Kidney (tissue), 14 donors: ENCODE results near the gene ADAM33. TPM values are rescaled to one million over a fixed set of nuclear protein-coding genes. Genes with fewer than 3 reads are reported as not detected.

Experiments
- DNase-seq, 5 donors: peaks; one replicate each; pipeline ENCODE4 v3.0.0-alpha.2; 2013 to 2020
- FAIRE-seq: peaks from 2 replicates; lab custom pipeline; 2012; peaks lifted over from hg19 to GRCh38; lab: Jason Lieb, UNC
- H3K27ac ChIP-seq, 2 donors: one replicate each; pipeline ENCODE4 v1.7.0; 2013; ENCODE audit warnings: low read depth in 2 of 2, low read length in 2 of 2, inconsistent platforms in 1 of 2
- H3K27me3 ChIP-seq: one replicate; pipeline ENCODE4 v1.7.1; 2013; ENCODE audit warnings: low read length, inconsistent platforms; ENCODE audit not compliant: control insufficient read depth, insufficient read depth
- H3K36me3 ChIP-seq, 3 donors: one replicate each; pipeline versions ENCODE4 v1.7.0 to v1.7.1; 2013; ENCODE audit warnings: low read length in 3 of 3, control low read depth in 1 of 3, inconsistent platforms in 1 of 3; ENCODE audit not compliant: insufficient read depth in 3 of 3, control insufficient read depth in 2 of 3
- H3K4me1 ChIP-seq, 3 donors: one replicate each; pipeline versions ENCODE4 v1.7.0 to v1.7.1; 2013; ENCODE audit warnings: low read length in 3 of 3, inconsistent platforms in 1 of 3, low read depth in 1 of 3; ENCODE audit not compliant: control insufficient read depth in 2 of 3, insufficient read depth in 2 of 3
- H3K4me3 ChIP-seq, 3 donors: one replicate each; pipeline versions ENCODE4 v1.7.0 to v1.8.1; 2013; ENCODE audit warnings: low read length in 3 of 3, control low read depth in 1 of 3, inconsistent platforms in 1 of 3
- H3K9ac ChIP-seq, 3 donors: one replicate each; pipeline versions ENCODE4 v1.7.0 to v1.7.1; 2013; ENCODE audit warnings: low read length in 3 of 3, control low read depth in 1 of 3, inconsistent platforms in 1 of 3
- H3K9me3 ChIP-seq, 3 donors: one replicate each; pipeline versions ENCODE4 v1.7.0 to v1.7.1; 2013; ENCODE audit warnings: low read length in 3 of 3, control low read depth in 1 of 3, inconsistent platforms in 1 of 3; ENCODE audit not compliant: control insufficient read depth in 2 of 3, insufficient read depth in 1 of 3
- intact Hi-C: fragments of 100-400 bp; cut with DNase I; formaldehyde crosslinking; loops from one replicate; pipeline ENCODE4 v1.11.1; 2022
- polyA plus RNA-seq: library from polyadenylated mRNA; stranded (reverse); fragments of 350-450 nt; fragmentation: Illumina TruSeq; extraction: RNeasy Lipid Tissue Mini Kit (QIAGEN cat#74804); gene quantifications from one replicate; pipeline ENCODE4 v1.2.3, GENCODE V29; 2014; ENCODE audit warnings: low read depth, low replicate concordance; ENCODE audit not compliant: insufficient read depth
- total RNA-seq: library from RNA; stranded (reverse); fragmentation: NEBNext Ultra II Directional; extraction: Animal tissue kit (Norgen Biotek cat#: 25700); gene quantifications from one replicate; pipeline ENCODE4 v1.2.1, GENCODE V29; 2021
- TF ChIP-seq, protein P1 (sequence below): IDR thresholded peaks from 3 replicates; pipeline ENCODE4 v1.5.1; 2012; ENCODE audit warnings: mild to moderate bottlenecking, moderate library complexity, borderline replicate concordance; ENCODE audit not compliant: insufficient read depth; ENCODE audit errors: extremely low read depth
- donor health status: control.
- donor health status: control.
- donor health status: control.
- donor health status: control.
- donor health status: control.
- donor health status: DM: yes; HTN: yes; CAD: no.
- donor health status: Normal renal cell carcinoma (clear cell type).

Gene ADAM33
- total and polyA plus RNA-seq, 2 donors from 2014 or later = 4.1 to 4.3 TPM

- no peak within 1 kb of the TSS for H3K27ac ChIP-seq
- intact Hi-C loops = no loop called here
Observed at GRCh38 chr20:3712279-3712873, 30.6 kb upstream of the ADAM33 start, which contains the start of gene SIGLEC1. SIGLEC1 (minus strand) TSS chr20:3712600; CDS start chr20:3707128, 5,472 bp downstream.

GRCh38 chr20:3711484-3711941 is 29.7 kb upstream of the ADAM33 start:
- Histone ChIP-seq H3K27me3 (no peaks in the 10 kb centered on the region), H3K27ac (no peak overlapping the region), H3K4me3 (no peak overlapping the region), H3K9me3 (no peaks in the 10 kb centered on the region), H3K4me1 (no peaks in the 10 kb centered on the region), H3K36me3 (no peaks in the 10 kb centered on the region), H3K9ac (no peak overlapping the region)
- TF ChIP-seq, protein P1, sequence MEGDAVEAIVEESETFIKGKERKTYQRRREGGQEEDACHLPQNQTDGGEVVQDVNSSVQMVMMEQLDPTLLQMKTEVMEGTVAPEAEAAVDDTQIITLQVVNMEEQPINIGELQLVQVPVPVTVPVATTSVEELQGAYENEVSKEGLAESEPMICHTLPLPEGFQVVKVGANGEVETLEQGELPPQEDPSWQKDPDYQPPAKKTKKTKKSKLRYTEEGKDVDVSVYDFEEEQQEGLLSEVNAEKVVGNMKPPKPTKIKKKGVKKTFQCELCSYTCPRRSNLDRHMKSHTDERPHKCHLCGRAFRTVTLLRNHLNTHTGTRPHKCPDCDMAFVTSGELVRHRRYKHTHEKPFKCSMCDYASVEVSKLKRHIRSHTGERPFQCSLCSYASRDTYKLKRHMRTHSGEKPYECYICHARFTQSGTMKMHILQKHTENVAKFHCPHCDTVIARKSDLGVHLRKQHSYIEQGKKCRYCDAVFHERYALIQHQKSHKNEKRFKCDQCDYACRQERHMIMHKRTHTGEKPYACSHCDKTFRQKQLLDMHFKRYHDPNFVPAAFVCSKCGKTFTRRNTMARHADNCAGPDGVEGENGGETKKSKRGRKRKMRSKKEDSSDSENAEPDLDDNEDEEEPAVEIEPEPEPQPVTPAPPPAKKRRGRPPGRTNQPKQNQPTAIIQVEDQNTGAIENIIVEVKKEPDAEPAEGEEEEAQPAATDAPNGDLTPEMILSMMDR = no peak
- DNase-seq (peak in 1 of 5 donors; percentile 12), FAIRE-seq (no peak)
- intact Hi-C loops = no loop called here

More at GRCh38 chr20:3712279-3712873, 30.6 kb upstream of the ADAM33 start, which contains the start of gene SIGLEC1:
- TF ChIP-seq, protein P1 = no peak
- no peaks in the 10 kb centered on the region for H3K9me3 ChIP-seq
- H3K4me3 ChIP-seq = no peak within 1 kb of the TSS
- H3K9ac ChIP-seq = no peak within 1 kb of the TSS
- FAIRE-seq (no peak), DNase-seq (peak in 1 of 5 donors; percentile 75)
- no peaks in the 10 kb centered on the region for H3K27me3 ChIP-seq
- H3K36me3 ChIP-seq = no peaks in the 10 kb centered on the region
- no peaks in the 10 kb centered on the region for H3K4me1 ChIP-seq

DNA sequence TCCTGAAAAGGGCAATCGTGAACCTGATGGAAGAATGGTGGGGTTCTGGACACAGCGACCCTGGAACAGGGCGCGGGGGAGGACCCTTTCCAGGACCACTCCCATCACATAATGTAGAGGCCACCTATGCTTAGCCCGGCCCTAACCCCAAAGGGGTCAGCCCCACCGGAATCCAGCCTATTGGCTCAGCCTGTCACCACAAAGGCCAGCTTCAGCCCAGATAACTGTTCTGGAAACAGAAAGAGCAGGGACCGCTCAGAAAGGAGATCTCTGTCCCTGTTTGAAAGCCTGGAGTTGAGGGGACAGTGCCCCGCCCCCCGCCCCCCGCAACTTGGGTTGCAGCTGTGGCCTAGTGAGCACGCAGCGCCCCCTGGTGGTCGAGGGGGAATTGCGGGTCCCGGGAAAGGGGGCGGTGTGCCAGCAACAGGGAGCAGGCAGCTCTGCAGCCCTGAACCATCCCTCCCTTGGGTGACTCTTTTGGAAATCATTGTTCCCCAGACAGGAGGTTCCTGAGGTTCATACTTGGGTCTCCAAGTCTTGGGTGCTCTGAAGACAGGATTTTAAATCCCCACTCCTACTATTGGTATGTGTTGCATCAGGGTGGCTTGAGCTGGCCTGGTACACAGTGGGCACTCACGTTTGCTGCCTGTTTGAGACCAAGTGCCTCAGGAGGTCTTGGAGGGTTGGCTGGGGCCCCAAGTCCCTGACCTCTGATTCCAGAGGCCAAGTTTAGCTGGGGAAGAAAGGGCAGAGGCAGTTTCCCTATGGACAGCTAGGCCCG is 29.1 kb upstream of the ADAM33 start:
- no peaks in the 10 kb centered on the region for H3K27me3 ChIP-seq
- intact Hi-C loops = no loop called here
- DNase-seq = peak; percentile 60 to 84 (median 78)
- no peak for FAIRE-seq
- no peaks in the 10 kb centered on the region for H3K9me3 ChIP-seq
- H3K36me3 ChIP-seq = no peaks in the 10 kb centered on the region
- no peaks in the 10 kb centered on the region for H3K4me1 ChIP-seq
- no peak overlapping the region for H3K9ac ChIP-seq
- H3K4me3 ChIP-seq = no peak overlapping the region
- no peak overlapping the region for H3K27ac ChIP-seq
- TF ChIP-seq, protein P1 = peak; percentile 86
